OCI-LY7 (cell line): ENCODE data around the gene DPEP1.

ENCODE experiments used
- EZH2phosphoT487 ChIP-seq: fragments of 200-600 bp; sonication (generic); IDR thresholded peaks from 2 replicates; pipeline ENCODE4 v1.6.1; 2018; ENCODE audit warnings: low read depth, borderline replicate concordance, mild to moderate bottlenecking, mixed run types, antibody characterized with exemption, low read length, moderate library complexity, mixed read lengths
- TF ChIP-seq, protein P1 (sequence below): fragments of 200-600 bp; sonication (generic); conservative IDR thresholded peaks from 2 replicates; pipeline ENCODE4 v1.5.1; 2014; ENCODE audit warnings: mild to moderate bottlenecking, antibody characterized with exemption, low read length, moderate library complexity, mixed read lengths

DNA sequence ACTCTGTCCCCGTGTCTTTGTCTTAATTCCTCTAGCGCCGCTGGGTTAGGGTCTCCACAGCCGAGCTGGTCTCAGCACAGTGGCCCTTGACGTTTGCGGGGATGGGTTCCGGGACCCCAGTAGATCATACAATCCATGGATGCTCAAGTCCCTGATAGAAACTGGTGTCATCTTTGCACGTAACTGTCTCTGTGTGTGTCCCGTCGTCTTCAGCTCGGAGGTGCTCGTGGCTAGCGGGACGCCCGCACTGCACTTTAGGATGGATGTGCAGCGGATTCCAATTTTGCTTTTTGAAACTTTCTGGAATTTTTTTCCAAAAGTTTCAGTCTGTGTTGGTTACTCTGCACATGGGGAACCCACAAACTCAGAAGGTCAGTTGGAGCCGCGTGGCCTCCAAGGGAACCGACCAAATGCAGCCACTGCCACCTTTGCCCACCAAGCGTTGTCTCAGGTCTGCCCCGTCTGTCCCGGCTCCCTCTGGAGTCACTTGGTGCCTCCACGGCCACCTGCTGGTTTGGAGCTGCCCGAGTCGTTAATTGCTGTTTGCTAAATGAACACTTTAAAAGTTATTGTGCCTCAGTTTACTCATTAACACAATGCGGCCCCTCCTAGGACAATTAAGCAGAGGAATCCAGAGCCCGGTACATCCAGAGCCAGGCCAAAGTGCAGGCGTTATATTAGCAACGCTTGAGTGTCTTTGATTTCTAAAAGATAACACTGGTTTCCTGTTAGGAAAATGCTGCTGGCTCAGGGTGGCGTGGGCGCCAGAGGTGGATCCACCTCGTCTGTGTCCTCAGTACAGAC is 5.3 kb upstream of the DPEP1 start:
- TF ChIP-seq, protein P1, sequence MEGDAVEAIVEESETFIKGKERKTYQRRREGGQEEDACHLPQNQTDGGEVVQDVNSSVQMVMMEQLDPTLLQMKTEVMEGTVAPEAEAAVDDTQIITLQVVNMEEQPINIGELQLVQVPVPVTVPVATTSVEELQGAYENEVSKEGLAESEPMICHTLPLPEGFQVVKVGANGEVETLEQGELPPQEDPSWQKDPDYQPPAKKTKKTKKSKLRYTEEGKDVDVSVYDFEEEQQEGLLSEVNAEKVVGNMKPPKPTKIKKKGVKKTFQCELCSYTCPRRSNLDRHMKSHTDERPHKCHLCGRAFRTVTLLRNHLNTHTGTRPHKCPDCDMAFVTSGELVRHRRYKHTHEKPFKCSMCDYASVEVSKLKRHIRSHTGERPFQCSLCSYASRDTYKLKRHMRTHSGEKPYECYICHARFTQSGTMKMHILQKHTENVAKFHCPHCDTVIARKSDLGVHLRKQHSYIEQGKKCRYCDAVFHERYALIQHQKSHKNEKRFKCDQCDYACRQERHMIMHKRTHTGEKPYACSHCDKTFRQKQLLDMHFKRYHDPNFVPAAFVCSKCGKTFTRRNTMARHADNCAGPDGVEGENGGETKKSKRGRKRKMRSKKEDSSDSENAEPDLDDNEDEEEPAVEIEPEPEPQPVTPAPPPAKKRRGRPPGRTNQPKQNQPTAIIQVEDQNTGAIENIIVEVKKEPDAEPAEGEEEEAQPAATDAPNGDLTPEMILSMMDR: no peak
- TF ChIP-seq EZH2phosphoT487: no peak
